ENCODE results near the gene DBNL.

DBNL gene

DNA sequence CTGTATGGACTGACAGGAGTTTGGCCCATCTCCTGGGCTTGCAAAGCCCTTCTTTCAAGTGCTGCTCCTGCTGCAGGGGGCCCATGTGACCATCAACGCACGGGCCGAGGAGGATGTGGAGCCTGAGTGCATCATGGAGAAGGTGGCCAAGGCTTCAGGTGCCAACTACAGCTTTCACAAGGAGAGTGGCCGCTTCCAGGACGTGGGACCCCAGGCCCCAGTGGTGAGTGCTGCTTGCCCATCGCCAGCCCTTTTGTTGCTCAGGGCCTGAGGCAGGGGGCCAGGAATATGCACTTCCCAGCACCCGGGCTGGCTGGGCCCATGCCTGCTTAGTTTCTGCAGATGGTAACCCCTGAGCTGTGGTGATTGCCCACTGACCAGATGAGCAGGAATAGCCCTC is 12.2 kb downstream of the DBNL start:
- no peak for TF ChIP-seq ARNTL (CRISPR knock-in tag; IDR thresholded peaks at IDR 0.05; ENCODE audit: borderline replicate concordance, low read depth)
- TF ChIP-seq CSDC2 (CRISPR knock-in tag; IDR thresholded peaks at IDR 0.05): no peak
- TF ChIP-seq TOX (CRISPR knock-in tag; IDR thresholded peaks at IDR 0.05; ENCODE audit: borderline replicate concordance): no peak
- TF ChIP-seq ZNF565 (CRISPR knock-in tag; conservative IDR thresholded peaks at IDR 0.05; ENCODE audit: low read depth): no peak
- no peak for TF ChIP-seq ZFP3 (CRISPR knock-in tag; IDR thresholded peaks at IDR 0.05)
- TF ChIP-seq PPARA (CRISPR knock-in tag; IDR thresholded peaks at IDR 0.05; ENCODE audit: borderline replicate concordance): no peak
- TF ChIP-seq ZC3H10 (CRISPR knock-in tag; IDR thresholded peaks at IDR 0.05): no peak
- TF ChIP-seq RARB (CRISPR knock-in tag; IDR thresholded peaks at IDR 0.05): no peak
- TF ChIP-seq CSRNP3 (CRISPR knock-in tag; IDR thresholded peaks at IDR 0.05): no peak
- TF ChIP-seq, protein P1, sequence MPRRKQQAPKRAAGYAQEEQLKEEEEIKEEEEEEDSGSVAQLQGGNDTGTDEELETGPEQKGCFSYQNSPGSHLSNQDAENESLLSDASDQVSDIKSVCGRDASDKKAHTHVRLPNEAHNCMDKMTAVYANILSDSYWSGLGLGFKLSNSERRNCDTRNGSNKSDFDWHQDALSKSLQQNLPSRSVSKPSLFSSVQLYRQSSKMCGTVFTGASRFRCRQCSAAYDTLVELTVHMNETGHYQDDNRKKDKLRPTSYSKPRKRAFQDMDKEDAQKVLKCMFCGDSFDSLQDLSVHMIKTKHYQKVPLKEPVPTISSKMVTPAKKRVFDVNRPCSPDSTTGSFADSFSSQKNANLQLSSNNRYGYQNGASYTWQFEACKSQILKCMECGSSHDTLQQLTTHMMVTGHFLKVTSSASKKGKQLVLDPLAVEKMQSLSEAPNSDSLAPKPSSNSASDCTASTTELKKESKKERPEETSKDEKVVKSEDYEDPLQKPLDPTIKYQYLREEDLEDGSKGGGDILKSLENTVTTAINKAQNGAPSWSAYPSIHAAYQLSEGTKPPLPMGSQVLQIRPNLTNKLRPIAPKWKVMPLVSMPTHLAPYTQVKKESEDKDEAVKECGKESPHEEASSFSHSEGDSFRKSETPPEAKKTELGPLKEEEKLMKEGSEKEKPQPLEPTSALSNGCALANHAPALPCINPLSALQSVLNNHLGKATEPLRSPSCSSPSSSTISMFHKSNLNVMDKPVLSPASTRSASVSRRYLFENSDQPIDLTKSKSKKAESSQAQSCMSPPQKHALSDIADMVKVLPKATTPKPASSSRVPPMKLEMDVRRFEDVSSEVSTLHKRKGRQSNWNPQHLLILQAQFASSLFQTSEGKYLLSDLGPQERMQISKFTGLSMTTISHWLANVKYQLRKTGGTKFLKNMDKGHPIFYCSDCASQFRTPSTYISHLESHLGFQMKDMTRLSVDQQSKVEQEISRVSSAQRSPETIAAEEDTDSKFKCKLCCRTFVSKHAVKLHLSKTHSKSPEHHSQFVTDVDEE (CRISPR knock-in tag; IDR thresholded peaks at IDR 0.05): no peak
- TF ChIP-seq, protein P2, sequence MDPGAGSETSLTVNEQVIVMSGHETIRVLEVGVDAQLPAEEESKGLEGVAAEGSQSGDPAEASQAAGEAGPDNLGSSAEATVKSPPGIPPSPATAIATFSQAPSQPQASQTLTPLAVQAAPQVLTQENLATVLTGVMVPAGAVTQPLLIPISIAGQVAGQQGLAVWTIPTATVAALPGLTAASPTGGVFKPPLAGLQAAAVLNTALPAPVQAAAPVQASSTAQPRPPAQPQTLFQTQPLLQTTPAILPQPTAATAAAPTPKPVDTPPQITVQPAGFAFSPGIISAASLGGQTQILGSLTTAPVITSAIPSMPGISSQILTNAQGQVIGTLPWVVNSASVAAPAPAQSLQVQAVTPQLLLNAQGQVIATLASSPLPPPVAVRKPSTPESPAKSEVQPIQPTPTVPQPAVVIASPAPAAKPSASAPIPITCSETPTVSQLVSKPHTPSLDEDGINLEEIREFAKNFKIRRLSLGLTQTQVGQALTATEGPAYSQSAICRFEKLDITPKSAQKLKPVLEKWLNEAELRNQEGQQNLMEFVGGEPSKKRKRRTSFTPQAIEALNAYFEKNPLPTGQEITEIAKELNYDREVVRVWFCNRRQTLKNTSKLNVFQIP (CRISPR knock-in tag; IDR thresholded peaks at IDR 0.05; ENCODE audit: borderline replicate concordance, low read depth): no peak
- TF ChIP-seq ZNF8 (CRISPR knock-in tag; IDR thresholded peaks at IDR 0.05): no peak
- TF ChIP-seq, protein P3, sequence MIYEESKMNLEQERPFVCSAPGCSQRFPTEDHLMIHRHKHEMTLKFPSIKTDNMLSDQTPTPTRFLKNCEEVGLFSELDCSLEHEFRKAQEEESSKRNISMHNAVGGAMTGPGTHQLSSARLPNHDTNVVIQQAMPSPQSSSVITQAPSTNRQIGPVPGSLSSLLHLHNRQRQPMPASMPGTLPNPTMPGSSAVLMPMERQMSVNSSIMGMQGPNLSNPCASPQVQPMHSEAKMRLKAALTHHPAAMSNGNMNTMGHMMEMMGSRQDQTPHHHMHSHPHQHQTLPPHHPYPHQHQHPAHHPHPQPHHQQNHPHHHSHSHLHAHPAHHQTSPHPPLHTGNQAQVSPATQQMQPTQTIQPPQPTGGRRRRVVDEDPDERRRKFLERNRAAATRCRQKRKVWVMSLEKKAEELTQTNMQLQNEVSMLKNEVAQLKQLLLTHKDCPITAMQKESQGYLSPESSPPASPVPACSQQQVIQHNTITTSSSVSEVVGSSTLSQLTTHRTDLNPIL (CRISPR knock-in tag; IDR thresholded peaks at IDR 0.05; ENCODE audit: low read depth): no peak
- TF ChIP-seq SNAI2 (CRISPR knock-in tag; IDR thresholded peaks at IDR 0.05): no peak
- no peak for TF ChIP-seq OSR1 (CRISPR knock-in tag; IDR thresholded peaks at IDR 0.05)
- TF ChIP-seq GLIS3 (CRISPR knock-in tag; IDR thresholded peaks at IDR 0.05): no peak
- no peak for TF ChIP-seq ISL1 (CRISPR knock-in tag; IDR thresholded peaks at IDR 0.05)
- ATAC-seq: no peak

DNA sequence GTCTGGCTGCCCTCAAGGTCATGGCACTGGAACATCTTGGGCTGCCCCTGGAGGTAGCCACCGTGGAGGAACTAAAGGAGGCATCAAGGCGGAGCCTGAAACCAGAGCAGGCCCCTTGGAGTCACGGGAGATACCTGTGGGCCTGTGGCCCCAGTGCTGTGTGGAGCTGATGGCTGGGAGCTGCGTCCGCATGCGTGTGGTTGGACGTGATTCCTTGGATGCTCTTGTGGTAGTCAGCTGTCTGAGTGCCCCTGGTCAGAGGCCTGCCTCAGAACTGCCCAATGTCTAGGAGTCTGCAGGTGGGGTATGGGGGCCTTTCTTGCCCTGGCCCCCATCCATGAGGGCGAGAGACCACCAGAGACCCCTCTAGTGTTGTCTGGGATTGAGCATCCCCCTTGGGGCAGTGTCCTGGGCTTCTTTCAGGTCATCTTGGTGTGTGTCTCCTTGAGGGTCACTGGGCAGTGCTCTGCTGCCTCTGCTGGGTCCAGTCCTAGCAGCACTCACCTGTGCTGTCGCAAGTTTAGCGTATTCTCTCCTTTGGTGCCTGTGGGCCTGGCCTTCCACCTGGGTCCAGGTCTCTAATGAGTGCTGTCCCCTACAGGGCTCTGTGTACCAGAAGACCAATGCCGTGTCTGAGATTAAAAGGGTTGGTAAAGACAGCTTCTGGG is 12.8 kb downstream of the DBNL start:
- no peak for ATAC-seq
- no peak for TF ChIP-seq ZNF70 (CRISPR knock-in tag; IDR thresholded peaks at IDR 0.05)
- TF ChIP-seq ZC3H10 (CRISPR knock-in tag; IDR thresholded peaks at IDR 0.05): no peak
- no peak for TF ChIP-seq ISL1 (CRISPR knock-in tag; IDR thresholded peaks at IDR 0.05)
- TF ChIP-seq CSDC2 (CRISPR knock-in tag; IDR thresholded peaks at IDR 0.05): no peak
- TF ChIP-seq OSR1 (CRISPR knock-in tag; IDR thresholded peaks at IDR 0.05): no peak
- TF ChIP-seq ARNTL (CRISPR knock-in tag; IDR thresholded peaks at IDR 0.05; ENCODE audit: borderline replicate concordance, low read depth): no peak
- TF ChIP-seq, protein P2 (CRISPR knock-in tag; IDR thresholded peaks at IDR 0.05; ENCODE audit: borderline replicate concordance, low read depth): no peak
- no peak for TF ChIP-seq TOX (CRISPR knock-in tag; IDR thresholded peaks at IDR 0.05; ENCODE audit: borderline replicate concordance)
- TF ChIP-seq, protein P3 (CRISPR knock-in tag; IDR thresholded peaks at IDR 0.05; ENCODE audit: low read depth): no peak
- no peak for TF ChIP-seq ZFP30 (CRISPR knock-in tag; IDR thresholded peaks at IDR 0.05)
- no peak for TF ChIP-seq ZNF8 (CRISPR knock-in tag; IDR thresholded peaks at IDR 0.05)
- TF ChIP-seq PPARA (CRISPR knock-in tag; IDR thresholded peaks at IDR 0.05; ENCODE audit: borderline replicate concordance): no peak
- no peak for TF ChIP-seq TCF4 (CRISPR knock-in tag; IDR thresholded peaks at IDR 0.05; ENCODE audit: borderline replicate concordance)
- TF ChIP-seq SNAI2 (CRISPR knock-in tag; IDR thresholded peaks at IDR 0.05): no peak
- TF ChIP-seq, protein P1 (CRISPR knock-in tag; IDR thresholded peaks at IDR 0.05): no peak
- no peak for TF ChIP-seq RARB (CRISPR knock-in tag; IDR thresholded peaks at IDR 0.05)
- no peak for TF ChIP-seq ZFP3 (CRISPR knock-in tag; IDR thresholded peaks at IDR 0.05)
- TF ChIP-seq ESRRG (CRISPR knock-in tag; IDR thresholded peaks at IDR 0.05): no peak
- no peak for TF ChIP-seq BACH2 (CRISPR knock-in tag; IDR thresholded peaks at IDR 0.05; ENCODE audit: borderline replicate concordance)
- TF ChIP-seq CSRNP3 (CRISPR knock-in tag; IDR thresholded peaks at IDR 0.05): no peak
